ENCODE results near the gene SPX.
A peak's percentile ranks its signal among the peaks of the same experiment; 100 is the strongest.

DNA sequence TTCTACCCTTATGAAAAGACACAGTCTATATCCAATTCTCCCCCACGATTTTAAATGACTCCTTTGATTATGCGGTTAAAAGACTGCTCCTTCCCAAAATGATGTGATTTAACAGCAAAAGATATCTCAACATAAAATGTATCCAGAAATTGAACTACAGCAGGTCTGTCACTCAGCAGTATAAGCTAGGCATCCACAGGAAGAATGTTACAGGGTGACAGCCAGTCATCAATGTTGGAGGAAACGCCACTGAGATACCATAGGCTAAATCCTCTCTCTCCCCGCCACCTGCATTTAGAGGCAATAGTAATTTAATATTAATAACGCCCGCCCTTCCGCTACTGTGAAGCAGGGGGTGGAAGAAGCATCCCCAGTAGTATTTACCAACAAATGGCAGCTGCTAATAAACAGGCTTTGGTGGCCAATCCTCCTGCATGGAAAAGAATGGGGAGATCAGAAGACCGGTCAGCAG, 25.3 kb upstream of the SPX start:
- 0 out of 2 replicates have a peak, but pooled peaks have one; percentile 8 for TF ChIP-seq TAF1 (IDR thresholded peaks at IDR 0.05; ENCODE audit: borderline replicate concordance, low read depth, low read length)
- TF ChIP-seq CTCF (IDR thresholded peaks at IDR 0.05), result no peak
- TF ChIP-seq YY1 (IDR thresholded peaks at IDR 0.05; ENCODE audit: low read depth), result no peak
- TF ChIP-seq SIN3A (IDR thresholded peaks at IDR 0.05; ENCODE audit: borderline replicate concordance, low read depth, low read length), result no peak
- TF ChIP-seq MXI1 (IDR thresholded peaks at IDR 0.05; ENCODE audit: low read depth, low read length), result no peak
- no peak for TF ChIP-seq GABPA (IDR thresholded peaks at IDR 0.05; ENCODE audit: low read depth)
- TF ChIP-seq SMC3 (IDR thresholded peaks at IDR 0.05; ENCODE audit: low read depth, low read length), result no peak
- TF ChIP-seq ELF1 (IDR thresholded peaks at IDR 0.05), result no peak
- TF ChIP-seq MAX (IDR thresholded peaks at IDR 0.05; ENCODE audit: low read depth), result no peak
- TF ChIP-seq FOXM1 (IDR thresholded peaks at IDR 0.05; ENCODE audit: low read depth), result no peak
- TF ChIP-seq JUND (IDR thresholded peaks at IDR 0.05), result no peak
- no peak for TF ChIP-seq EP300 (IDR thresholded peaks at IDR 0.05; ENCODE audit: borderline replicate concordance in 1 of 2, low read depth in 1 of 2, low read length in 1 of 2)
- TF ChIP-seq RXRA (IDR thresholded peaks at IDR 0.05; ENCODE audit: borderline replicate concordance, low read depth), result no peak
- TF ChIP-seq, protein P1, sequence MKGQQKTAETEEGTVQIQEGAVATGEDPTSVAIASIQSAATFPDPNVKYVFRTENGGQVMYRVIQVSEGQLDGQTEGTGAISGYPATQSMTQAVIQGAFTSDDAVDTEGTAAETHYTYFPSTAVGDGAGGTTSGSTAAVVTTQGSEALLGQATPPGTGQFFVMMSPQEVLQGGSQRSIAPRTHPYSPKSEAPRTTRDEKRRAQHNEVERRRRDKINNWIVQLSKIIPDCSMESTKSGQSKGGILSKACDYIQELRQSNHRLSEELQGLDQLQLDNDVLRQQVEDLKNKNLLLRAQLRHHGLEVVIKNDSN (IDR thresholded peaks at IDR 0.05; ENCODE audit: borderline replicate concordance, low read depth), result no peak

Measured in SK-N-SH (cell line).